GM12878 (cell line): ENCODE measurements around the gene ERAL1. TPM values are rescaled to one million over a fixed set of nuclear protein-coding genes. Genes with fewer than 3 reads are reported as not detected.
A peak's percentile ranks its signal among the peaks of the same experiment; 100 is the strongest.

ENCODE experiments used
- ATF7 ChIP-seq: fragments of 450-650 bp; IDR thresholded peaks from 2 replicates; pipeline ENCODE4 v1.6.1; 2016; ENCODE audit warnings: low read depth, mild to moderate bottlenecking
- BRCA1 ChIP-seq: IDR thresholded peaks from 2 replicates; pipeline ENCODE4 v1.6.1; 2011; ENCODE audit warnings: low read depth, low read length, improper control_type of control experiment
- CBX5 ChIP-seq: sonication (generic); IDR thresholded peaks from 2 replicates; pipeline ENCODE4 v1.6.1; 2016; ENCODE audit warnings: low read depth, moderate library complexity, mild to moderate bottlenecking, inconsistent platforms
- ESRRA ChIP-seq: IDR thresholded peaks from 2 replicates; pipeline ENCODE4 v1.6.1; 2012; ENCODE audit warnings: mild to moderate bottlenecking, low read length, improper control_type of control experiment
- GATAD2B ChIP-seq: fragments of 450-650 bp; conservative IDR thresholded peaks from 2 replicates; pipeline ENCODE4 v1.6.1; 2017; ENCODE audit warnings: low read depth, mild to moderate bottlenecking, moderate library complexity
- HDAC2 ChIP-seq: fragments of 200-600 bp; sonication (generic); IDR thresholded peaks from 2 replicates; pipeline ENCODE4 v1.6.1; 2017
- IKZF2 ChIP-seq, 2 experiments: fragments of 450-650 bp; IDR thresholded peaks; 2 replicates each; pipeline ENCODE4 v1.6.1; 2017; ENCODE audit warnings: mild to moderate bottlenecking in 2 of 2, moderate library complexity in 2 of 2
- IRF4 ChIP-seq: IDR thresholded peaks from 2 replicates; pipeline ENCODE4 v1.6.1; 2011; ENCODE audit warnings: low read depth, low read length
- KAT2A ChIP-seq: conservative IDR thresholded peaks from 2 replicates; pipeline ENCODE4 v1.6.1; 2011; ENCODE audit warnings: low read depth, low read length; ENCODE audit not compliant: control insufficient read depth
- MEF2A ChIP-seq: IDR thresholded peaks from 2 replicates; pipeline ENCODE4 v1.6.1; 2011; ENCODE audit warnings: low read depth, mild to moderate bottlenecking, low read length, moderate library complexity; ENCODE audit not compliant: insufficient read depth
- MTA3 ChIP-seq: IDR thresholded peaks from 2 replicates; pipeline ENCODE4 v1.6.1; 2012; ENCODE audit warnings: low read length, inconsistent platforms, borderline replicate concordance
- POLR2A ChIP-seq: IDR thresholded peaks from 2 replicates; pipeline ENCODE4 v1.6.1; 2011; ENCODE audit warnings: low read depth, mild to moderate bottlenecking, low read length
- RB1 ChIP-seq: fragments of 450-650 bp; formaldehyde crosslinking; IDR thresholded peaks from 2 replicates; pipeline ENCODE4 v1.6.1; 2017; ENCODE audit warnings: mild to moderate bottlenecking, borderline replicate concordance
- SMAD5 ChIP-seq: IDR thresholded peaks from 2 replicates; pipeline ENCODE4 v1.6.1; 2016; ENCODE audit warnings: antibody characterized with exemption, low read depth
- TCF7 ChIP-seq: IDR thresholded peaks from 2 replicates; pipeline ENCODE4 v1.6.1; 2014; ENCODE audit warnings: antibody characterized with exemption, borderline replicate concordance
- WRNIP1 ChIP-seq: IDR thresholded peaks from 2 replicates; pipeline ENCODE4 v1.6.1; 2011; ENCODE audit warnings: low read depth, low read length, improper control_type of control experiment, borderline replicate concordance
- ZNF384 ChIP-seq: IDR thresholded peaks from 2 replicates; pipeline ENCODE4 v1.6.1; 2012; ENCODE audit warnings: low read depth, mild to moderate bottlenecking, low read length, improper control_type of control experiment, borderline replicate concordance
- polyA plus RNA-seq, 11 experiments: library from polyadenylated mRNA; depleted of rRNA in 4 of 11; unstranded in 6 of 11; stranded (reverse) in 5 of 11; fragments of >200 nt; fragmentation: Nextera tagmentation in 4 of 11; fragmentation: Illumina TruSeq in 1 of 11; extraction: Ambion mirVana in 4 of 11; extraction: Trizol in 1 of 11; gene quantifications; 1 replicate in 1 of 11; 2 replicates in 10 of 11; pipeline versions ENCODE4 v1.2.1 to v1.2.3, GENCODE V29; 2011 to 2016; ENCODE audit warnings: inconsistent platforms in 2 of 11, missing spikeins in 2 of 11, low read depth in 1 of 11
- total RNA-seq, 4 experiments: library from RNA; depleted of rRNA in 3 of 4; stranded (reverse); fragments of >200 nt in 3 of 4; fragmentation: Illumina TruSeq in 1 of 4; extraction: Trizol in 1 of 4; gene quantifications; 2 replicates each; pipeline versions ENCODE4 v1.2.1 to v1.2.3, GENCODE V29; 2013 to 2021
- TF ChIP-seq, protein P1 (sequence below): IDR thresholded peaks from 2 replicates; pipeline ENCODE4 v1.6.1; 2012; ENCODE audit warnings: low read length, inconsistent platforms
- TF ChIP-seq, protein P2 (sequence below): fragments of 450-650 bp; formaldehyde crosslinking; IDR thresholded peaks from 2 replicates; pipeline ENCODE4 v1.4.0; 2020; ENCODE audit warnings: mild to moderate bottlenecking, moderate library complexity
- TF ChIP-seq, protein P3 (sequence below): fragments of 450-650 bp; IDR thresholded peaks from 2 replicates; pipeline ENCODE4 v1.6.1; 2014; ENCODE audit warnings: mild to moderate bottlenecking
- TF ChIP-seq, protein P4 (sequence below): fragments of 450-650 bp; IDR thresholded peaks from 2 replicates; pipeline ENCODE4 v1.6.1; 2017; ENCODE audit warnings: antibody characterized with exemption, mild to moderate bottlenecking, moderate library complexity
- TF ChIP-seq, protein P5 (sequence below): IDR thresholded peaks from 2 replicates; pipeline ENCODE4 v1.6.1; 2011; ENCODE audit warnings: borderline replicate concordance, low read depth, mild to moderate bottlenecking, moderate library complexity, mixed read lengths, low read length; ENCODE audit not compliant: insufficient read depth; ENCODE audit errors: extremely low read length

Gene ERAL1
- total and polyA plus RNA-seq, 10 of the 15 experiments (the other 5 are each of a cell fraction or from before 2014, with no cell fraction given) = 27.7 to 175 (median 104) TPM

DNA sequence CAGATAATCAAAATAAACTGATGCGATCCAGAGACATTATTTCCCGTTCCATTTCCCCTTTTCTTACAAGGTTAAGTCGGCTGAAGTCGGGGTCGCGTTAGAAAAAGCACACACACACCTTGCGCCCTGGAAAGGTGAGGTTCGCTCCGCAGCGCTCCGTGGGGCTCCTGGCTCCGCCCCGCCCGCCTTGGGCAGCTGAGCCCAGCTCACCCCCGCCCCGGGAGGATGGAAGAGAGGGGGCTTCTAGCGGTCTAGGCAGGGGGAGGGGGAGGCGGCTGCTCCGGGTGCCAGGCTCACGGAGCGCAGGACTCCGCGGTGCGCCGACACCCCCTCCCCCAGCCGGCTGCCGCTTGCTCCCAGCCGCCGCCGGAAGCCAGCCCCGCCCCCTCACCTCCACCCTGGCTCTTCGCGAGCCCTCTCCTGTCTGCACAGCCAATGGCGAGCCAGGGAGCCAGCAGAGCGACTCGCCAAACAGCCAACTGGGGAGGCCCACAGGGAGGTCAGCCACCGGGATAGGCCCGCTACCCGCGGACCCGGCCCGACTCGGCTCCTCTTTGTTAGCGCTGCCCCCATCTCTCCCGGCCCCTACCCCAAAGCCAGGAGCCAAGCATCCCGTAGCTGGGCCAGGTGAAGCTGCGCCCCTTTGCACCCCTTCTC lies 42.6 kb upstream of the ERAL1 start (continued):
- TF ChIP-seq, protein P1, sequence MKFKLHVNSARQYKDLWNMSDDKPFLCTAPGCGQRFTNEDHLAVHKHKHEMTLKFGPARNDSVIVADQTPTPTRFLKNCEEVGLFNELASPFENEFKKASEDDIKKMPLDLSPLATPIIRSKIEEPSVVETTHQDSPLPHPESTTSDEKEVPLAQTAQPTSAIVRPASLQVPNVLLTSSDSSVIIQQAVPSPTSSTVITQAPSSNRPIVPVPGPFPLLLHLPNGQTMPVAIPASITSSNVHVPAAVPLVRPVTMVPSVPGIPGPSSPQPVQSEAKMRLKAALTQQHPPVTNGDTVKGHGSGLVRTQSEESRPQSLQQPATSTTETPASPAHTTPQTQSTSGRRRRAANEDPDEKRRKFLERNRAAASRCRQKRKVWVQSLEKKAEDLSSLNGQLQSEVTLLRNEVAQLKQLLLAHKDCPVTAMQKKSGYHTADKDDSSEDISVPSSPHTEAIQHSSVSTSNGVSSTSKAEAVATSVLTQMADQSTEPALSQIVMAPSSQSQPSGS = no peak
- TF ChIP-seq TCF7 = no peak
- no peak for TF ChIP-seq MEF2A
- TF ChIP-seq MTA3 = no peak
- no peak for TF ChIP-seq SMAD5
- TF ChIP-seq CBX5 = no peak
- TF ChIP-seq, protein P2, sequence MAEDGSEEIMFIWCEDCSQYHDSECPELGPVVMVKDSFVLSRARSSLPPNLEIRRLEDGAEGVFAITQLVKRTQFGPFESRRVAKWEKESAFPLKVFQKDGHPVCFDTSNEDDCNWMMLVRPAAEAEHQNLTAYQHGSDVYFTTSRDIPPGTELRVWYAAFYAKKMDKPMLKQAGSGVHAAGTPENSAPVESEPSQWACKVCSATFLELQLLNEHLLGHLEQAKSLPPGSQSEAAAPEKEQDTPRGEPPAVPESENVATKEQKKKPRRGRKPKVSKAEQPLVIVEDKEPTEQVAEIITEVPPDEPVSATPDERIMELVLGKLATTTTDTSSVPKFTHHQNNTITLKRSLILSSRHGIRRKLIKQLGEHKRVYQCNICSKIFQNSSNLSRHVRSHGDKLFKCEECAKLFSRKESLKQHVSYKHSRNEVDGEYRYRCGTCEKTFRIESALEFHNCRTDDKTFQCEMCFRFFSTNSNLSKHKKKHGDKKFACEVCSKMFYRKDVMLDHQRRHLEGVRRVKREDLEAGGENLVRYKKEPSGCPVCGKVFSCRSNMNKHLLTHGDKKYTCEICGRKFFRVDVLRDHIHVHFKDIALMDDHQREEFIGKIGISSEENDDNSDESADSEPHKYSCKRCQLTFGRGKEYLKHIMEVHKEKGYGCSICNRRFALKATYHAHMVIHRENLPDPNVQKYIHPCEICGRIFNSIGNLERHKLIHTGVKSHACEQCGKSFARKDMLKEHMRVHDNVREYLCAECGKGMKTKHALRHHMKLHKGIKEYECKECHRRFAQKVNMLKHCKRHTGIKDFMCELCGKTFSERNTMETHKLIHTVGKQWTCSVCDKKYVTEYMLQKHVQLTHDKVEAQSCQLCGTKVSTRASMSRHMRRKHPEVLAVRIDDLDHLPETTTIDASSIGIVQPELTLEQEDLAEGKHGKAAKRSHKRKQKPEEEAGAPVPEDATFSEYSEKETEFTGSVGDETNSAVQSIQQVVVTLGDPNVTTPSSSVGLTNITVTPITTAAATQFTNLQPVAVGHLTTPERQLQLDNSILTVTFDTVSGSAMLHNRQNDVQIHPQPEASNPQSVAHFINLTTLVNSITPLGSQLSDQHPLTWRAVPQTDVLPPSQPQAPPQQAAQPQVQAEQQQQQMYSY (CRISPR knock-in tag) = no peak
- no peak for TF ChIP-seq HDAC2
- TF ChIP-seq, protein P3, sequence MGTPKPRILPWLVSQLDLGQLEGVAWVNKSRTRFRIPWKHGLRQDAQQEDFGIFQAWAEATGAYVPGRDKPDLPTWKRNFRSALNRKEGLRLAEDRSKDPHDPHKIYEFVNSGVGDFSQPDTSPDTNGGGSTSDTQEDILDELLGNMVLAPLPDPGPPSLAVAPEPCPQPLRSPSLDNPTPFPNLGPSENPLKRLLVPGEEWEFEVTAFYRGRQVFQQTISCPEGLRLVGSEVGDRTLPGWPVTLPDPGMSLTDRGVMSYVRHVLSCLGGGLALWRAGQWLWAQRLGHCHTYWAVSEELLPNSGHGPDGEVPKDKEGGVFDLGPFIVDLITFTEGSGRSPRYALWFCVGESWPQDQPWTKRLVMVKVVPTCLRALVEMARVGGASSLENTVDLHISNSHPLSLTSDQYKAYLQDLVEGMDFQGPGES = peak; percentile 83
- TF ChIP-seq KAT2A = no peak
- TF ChIP-seq WRNIP1 = no peak
- TF ChIP-seq ZNF384 = no peak
- TF ChIP-seq, protein P4, sequence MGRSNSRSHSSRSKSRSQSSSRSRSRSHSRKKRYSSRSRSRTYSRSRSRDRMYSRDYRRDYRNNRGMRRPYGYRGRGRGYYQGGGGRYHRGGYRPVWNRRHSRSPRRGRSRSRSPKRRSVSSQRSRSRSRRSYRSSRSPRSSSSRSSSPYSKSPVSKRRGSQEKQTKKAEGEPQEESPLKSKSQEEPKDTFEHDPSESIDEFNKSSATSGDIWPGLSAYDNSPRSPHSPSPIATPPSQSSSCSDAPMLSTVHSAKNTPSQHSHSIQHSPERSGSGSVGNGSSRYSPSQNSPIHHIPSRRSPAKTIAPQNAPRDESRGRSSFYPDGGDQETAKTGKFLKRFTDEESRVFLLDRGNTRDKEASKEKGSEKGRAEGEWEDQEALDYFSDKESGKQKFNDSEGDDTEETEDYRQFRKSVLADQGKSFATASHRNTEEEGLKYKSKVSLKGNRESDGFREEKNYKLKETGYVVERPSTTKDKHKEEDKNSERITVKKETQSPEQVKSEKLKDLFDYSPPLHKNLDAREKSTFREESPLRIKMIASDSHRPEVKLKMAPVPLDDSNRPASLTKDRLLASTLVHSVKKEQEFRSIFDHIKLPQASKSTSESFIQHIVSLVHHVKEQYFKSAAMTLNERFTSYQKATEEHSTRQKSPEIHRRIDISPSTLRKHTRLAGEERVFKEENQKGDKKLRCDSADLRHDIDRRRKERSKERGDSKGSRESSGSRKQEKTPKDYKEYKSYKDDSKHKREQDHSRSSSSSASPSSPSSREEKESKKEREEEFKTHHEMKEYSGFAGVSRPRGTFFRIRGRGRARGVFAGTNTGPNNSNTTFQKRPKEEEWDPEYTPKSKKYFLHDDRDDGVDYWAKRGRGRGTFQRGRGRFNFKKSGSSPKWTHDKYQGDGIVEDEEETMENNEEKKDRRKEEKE = no peak
- peak; percentile 53; the same call in 1 of the 2 replicates for TF ChIP-seq GATAD2B
- no peak for TF ChIP-seq IKZF2 (IDR thresholded peaks at IDR 0.05)
- no peak for TF ChIP-seq ATF7
- no peak for TF ChIP-seq ESRRA
- TF ChIP-seq BRCA1 = no peak
- TF ChIP-seq, protein P5, sequence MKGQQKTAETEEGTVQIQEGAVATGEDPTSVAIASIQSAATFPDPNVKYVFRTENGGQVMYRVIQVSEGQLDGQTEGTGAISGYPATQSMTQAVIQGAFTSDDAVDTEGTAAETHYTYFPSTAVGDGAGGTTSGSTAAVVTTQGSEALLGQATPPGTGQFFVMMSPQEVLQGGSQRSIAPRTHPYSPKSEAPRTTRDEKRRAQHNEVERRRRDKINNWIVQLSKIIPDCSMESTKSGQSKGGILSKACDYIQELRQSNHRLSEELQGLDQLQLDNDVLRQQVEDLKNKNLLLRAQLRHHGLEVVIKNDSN = no peak
- TF ChIP-seq IRF4 = no peak
- TF ChIP-seq POLR2A = peak; percentile 70; the same call in 1 of the 2 replicates
- TF ChIP-seq RB1 = peak; percentile 22; the same call in 1 of the 2 replicates
